Stimulated activated CD8-positive, alpha-beta memory T cell treated with anti-CD3 and anti-CD28 coated beads, Interleukin-15, amount 100 ng/mL, for 24 hours (primary cell): Measurements from ENCODE around the gene ZNF670.
A peak's percentile ranks its signal among the peaks of the same experiment; 100 is the strongest.

Source experiments
- DNase-seq: peaks from one replicate; pipeline ENCODE4 v3.0.0-alpha.2; 2020; ENCODE audit warnings: low read depth

Gene ZNF670

GRCh38 chr1:247103859-247104591 is 25.4 kb upstream of the ZNF670 start, which contains the start of gene ZNF669:
TSS of gene ZNF669 (minus strand) at chr1:247104356. CDS start at chr1:247104199, 157 bp downstream.
- DNase-seq, result peak; percentile 77

- no peak for DNase-seq
Observed at GRCh38 chr1:247102381-247102780, 23.8 kb upstream of the ZNF670 start.

GRCh38 chr1:247100676-247101279 is 22.2 kb upstream of the ZNF670 start:
- no peak for DNase-seq

GRCh38 chr1:247096958-247097357 is 18.3 kb upstream of the ZNF670 start:
- no peak for DNase-seq

GRCh38 chr1:247096544-247096943 is 17.9 kb upstream of the ZNF670 start:
- no peak for DNase-seq

- DNase-seq, result no peak
Observed at GRCh38 chr1:247096112-247096511, 17.5 kb upstream of the ZNF670 start.

GRCh38 chr1:247090455-247090854 is 11.8 kb upstream of the ZNF670 start:
- DNase-seq, result no peak

- DNase-seq, result no peak
Observed at GRCh38 chr1:247089616-247090375, 11.2 kb upstream of the ZNF670 start.

- no peak for DNase-seq
Observed at GRCh38 chr1:247088967-247089366, 10.4 kb upstream of the ZNF670 start.

- DNase-seq, result no peak
Observed at GRCh38 chr1:247087256-247087655, 8.6 kb upstream of the ZNF670 start.

- DNase-seq, result no peak
Observed at GRCh38 chr1:247085310-247085709, 6.7 kb upstream of the ZNF670 start.

GRCh38 chr1:247084771-247085170 is 6.2 kb upstream of the ZNF670 start:
- no peak for DNase-seq

GRCh38 chr1:247079141-247079874 is 697 bp upstream of the ZNF670 start:
- no peak for DNase-seq

- no peak for DNase-seq
Observed at GRCh38 chr1:247077876-247078257, 744 bp downstream of the ZNF670 start.

- no peak for DNase-seq
Observed at GRCh38 chr1:247077213-247077612, 1.4 kb downstream of the ZNF670 start.

GRCh38 chr1:247070645-247071044 is 8.0 kb downstream of the ZNF670 start:
- no peak for DNase-seq

- DNase-seq, result no peak
Observed at GRCh38 chr1:247064304-247064703, 14.3 kb downstream of the ZNF670 start.

GRCh38 chr1:247060771-247061170 is 17.8 kb downstream of the ZNF670 start:
- no peak for DNase-seq

GRCh38 chr1:247056071-247056470 is 22.5 kb downstream of the ZNF670 start:
- no peak for DNase-seq

GRCh38 chr1:247054992-247055415 is 23.6 kb downstream of the ZNF670 start:
- DNase-seq, result no peak

- no peak for DNase-seq
Observed at GRCh38 chr1:247047702-247048101, 30.9 kb downstream of the ZNF670 start.

GRCh38 chr1:247047260-247047659 is 31.4 kb downstream of the ZNF670 start:
- DNase-seq, result no peak
